H4 (cell line): ENCODE measurements around the gene HMX1. TPM values are rescaled to one million over a fixed set of nuclear protein-coding genes. Genes with fewer than 3 reads are reported as not detected.

Source experiments
- DNase-seq: peaks from one replicate; pipeline ENCODE4 v3.0.0-alpha.2; 2015; ENCODE audit warnings: low spot score
- total RNA-seq: library from RNA; depleted of rRNA; stranded (reverse); fragments of >200 nt; shearing (Covaris generic); gene quantifications from 2 replicates; pipeline ENCODE4 v1.2.3, GENCODE V29; 2014; rRNA removed

The HMX1 gene
- total RNA-seq: 5.1 and 7.3 TPM in 2 replicates

DNA sequence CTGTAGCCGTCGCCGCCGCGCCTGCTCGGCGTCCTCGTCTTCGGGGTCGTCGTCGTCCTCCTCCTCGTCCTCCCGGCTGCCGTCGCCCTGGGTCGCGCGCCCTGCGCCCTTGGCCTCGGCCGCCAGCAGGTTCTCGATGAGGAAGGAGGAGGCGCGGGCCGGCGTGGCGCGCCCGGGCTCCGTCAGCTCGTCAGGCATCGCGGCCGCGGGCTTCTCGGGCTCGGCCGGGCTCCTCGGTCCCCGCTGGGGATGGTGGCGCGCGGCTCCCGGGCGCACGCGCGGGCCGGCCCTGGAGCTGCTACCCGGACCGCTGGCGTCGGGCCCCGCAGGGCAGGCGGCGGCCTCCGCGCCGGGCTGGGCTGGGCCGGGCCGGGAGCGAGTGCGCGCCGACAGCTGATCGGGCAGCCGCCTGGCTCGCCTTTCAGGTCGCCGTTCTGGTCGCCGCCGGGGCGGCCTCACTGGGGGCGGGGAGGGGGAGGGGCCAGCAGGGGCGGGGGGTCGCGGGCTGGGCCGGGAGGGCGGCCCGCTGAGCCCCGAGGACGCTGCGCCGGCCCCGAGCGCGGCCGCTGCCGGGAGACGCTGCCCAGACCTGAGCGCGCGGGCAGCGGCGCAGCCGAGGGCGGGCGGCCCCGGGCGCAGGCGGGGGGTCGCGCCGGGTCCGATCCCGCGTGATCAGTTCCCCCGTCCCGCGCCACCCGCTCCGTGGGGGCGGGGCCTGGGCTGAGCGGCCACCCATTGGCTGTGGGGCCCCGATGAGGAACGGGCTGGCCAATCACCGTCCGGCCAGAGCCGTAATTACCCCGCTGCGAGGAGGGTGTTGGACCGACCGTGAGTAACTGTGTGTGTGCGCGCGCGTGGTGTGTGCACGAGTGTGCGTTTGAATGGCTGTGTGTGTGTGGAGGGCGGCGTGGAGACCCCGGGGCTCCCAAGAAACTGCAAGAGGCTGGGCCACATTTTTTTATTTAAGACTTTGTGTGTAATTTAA lies at the start of gene HMX1:
Gene HMX1 (minus strand): TSS at position 423 of the 985 bp plus-strand sequence. CDS start 225 bp downstream, at position 198.
- DNase-seq: peak; percentile 90

GRCh38 chr4:8920969-8921368 lies 49.3 kb upstream of the HMX1 start:
- no peak for DNase-seq

GRCh38 chr4:8920289-8920965 lies 48.8 kb upstream of the HMX1 start:
- peak; percentile 4 for DNase-seq

- DNase-seq: peak; percentile 3
These were observed 48.1 kb upstream of the HMX1 start for GRCh38 chr4:8919651-8920288.

DNA sequence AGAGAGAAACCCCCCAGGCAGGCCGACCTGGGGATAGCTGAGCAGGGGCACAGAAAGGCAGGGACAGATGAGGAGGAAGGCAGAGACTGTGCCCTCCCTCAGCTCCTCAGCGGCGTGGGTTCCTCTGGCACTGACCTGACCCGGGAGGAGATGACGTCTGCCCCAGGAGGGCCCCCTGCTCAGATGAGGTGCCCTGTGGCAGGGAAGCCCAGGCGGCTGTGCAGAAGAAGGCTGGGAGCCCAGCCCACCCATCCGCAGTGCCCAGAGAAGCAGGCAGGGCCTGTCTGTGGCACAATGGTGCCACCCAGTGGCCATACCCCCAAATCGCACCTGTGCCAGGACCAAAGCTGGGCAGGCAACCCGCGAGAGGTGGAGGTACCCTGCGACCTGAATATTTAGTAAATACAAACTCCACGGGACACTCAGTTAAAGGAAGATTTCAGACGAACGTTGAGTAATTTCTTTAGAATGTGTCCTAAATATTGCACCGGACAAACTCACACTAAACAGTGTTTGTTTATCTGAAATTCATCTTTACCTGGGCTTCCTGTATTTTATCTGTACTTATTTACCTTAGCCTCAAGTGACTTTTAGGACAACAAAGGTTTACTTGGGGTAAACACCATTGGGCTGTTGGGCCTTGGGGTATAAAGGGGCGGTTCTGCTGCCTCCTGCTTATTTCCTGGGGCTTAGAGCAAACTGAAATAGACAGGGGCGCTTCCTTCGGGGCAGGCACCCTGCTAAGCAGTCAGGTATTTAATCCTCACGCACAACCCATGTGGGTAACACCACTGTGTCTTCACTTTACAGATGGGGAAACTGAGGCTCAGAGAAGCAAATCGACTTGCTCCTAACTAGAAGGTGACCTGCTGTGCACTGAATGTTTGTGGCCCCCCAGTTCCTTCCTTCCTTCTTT lies 46.5 kb upstream of the HMX1 start:
- DNase-seq: peak; percentile 60

DNA sequence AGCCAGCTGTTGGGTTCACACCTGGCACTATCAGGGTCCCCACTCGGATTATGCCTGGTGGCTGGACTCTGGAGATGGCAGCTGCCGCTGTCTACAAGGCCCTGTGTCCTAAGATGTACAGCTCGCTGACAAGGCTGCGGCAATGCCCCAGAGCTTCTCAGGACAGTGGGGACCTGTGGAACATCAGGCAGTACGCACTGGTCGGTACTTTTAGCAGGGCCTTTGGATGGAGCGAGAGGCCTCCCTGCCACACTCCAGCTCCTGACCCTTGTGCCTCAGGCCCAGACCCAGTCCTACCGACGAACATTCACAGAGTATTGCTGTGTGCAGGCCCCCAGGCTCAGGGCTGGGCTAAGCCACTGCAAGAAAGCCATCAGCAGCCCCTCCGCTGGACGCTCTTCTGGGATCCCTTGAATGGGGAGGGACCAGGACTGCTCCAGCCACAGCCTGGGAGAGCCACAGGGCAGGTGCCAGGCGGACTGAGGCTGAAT lies 45.7 kb upstream of the HMX1 start:
- no peak for DNase-seq

- peak; percentile 2 for DNase-seq
These were observed 45.3 kb upstream of the HMX1 start for GRCh38 chr4:8916906-8917305.

DNA sequence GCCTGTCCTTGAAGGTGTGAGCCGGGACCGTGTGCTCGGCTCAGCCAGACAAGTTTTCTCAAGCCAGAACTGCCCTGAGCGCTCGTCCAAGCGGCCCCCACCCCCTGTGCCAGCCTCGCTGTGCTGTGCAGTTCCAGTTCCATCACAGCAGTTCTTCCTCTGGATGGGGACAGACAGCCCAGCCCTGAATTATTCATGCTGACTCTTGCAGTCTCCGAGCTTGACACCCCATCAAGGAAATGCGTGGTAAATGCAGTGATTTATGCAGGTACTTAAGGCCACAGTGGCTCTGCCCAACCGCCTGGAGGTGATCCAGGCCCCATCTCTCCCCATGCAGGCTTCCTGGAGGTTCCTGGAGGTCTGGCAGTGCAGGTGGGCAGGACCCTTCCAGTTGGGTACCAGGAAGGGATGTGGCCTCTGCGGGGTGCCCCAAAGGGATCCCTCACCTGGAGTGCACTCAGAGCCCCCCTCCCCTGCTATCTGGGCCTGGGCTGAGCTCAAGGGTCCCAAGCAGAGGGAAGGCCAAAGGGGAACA lies 44.8 kb upstream of the HMX1 start:
- DNase-seq: peak; percentile 2

DNA sequence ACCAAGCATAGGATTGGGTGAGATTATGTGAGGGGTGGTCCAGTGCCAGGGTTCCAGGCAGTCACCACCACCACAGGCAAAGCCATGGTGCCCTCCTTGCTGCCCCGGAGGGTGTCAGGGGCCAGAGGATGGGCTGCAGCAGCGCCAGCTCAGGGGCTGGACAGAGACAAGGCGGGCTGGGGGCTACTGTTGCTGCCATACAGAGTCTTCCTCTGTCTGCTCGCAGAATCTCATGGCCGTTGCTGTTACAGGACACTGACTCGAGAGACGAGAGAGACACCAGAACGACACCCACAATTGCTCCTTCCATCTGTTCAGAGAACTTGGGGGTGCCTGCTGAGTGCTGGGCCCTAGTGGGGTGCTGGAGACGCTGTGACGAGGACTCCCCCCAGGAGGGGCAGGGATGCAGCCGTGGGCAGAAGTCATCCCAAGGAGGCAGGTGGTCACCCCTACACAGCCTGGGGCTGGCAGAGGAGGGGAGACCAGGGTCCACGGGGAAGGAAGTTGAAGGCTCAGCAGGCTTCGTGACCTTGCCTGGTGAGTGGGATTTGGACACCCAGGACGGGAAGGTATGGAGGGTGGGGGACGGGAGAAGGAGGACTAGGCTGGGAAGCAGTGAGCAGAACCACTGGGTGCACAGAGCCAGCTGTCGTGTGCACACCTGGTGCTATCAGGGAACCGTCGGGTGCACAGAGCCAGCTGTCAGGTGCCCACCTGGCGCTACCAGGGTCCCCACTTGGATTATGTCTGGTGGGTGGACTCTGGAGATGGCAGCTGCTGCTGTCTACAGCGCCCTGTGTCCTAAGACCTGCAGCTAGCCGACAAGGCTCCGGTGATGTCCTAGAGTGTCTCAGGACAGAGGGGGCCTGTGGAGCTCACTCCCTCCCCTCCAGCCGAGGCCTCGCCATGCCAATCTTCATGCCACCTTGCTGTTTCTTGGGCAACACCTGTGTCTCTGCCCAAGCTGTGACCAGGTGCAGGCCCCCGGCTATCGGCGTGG lies 43.9 kb upstream of the HMX1 start:
- DNase-seq: peak; percentile 4

DNA sequence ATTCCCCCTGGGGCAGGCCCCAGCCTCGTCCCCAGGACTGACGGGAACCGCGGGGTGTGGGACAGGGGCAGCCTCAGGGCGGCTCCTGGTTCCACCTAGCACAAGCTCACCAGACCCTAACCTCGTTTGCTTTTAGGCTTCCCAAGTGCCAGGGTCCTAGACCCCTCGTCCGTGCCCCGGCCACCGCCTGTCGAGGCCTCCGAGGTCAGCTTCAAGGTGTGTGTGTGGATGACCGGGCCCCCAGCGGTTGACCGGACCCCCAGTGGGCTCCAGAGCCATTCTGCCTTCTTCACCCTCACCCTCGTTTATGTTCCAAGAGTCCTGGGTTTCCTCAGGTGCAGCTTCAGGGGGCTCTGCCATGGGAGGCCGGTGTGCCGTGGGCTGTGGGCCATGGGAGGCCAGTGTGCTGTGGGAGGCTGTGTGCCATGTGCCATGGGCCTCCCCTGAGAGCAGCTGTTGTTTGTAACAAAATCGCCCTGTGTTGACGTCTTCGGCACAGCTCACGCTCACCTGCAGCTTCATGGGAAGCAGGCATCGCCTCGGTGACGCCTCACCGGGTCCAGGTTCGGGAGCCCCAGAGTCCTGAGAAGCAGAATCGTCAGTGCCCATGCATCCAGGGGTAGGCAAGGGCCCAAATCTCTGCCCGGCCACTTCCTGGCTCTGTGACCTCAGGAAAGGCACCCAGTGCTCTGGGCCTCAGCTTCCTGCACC lies 43.0 kb upstream of the HMX1 start:
- peak; percentile 3 for DNase-seq

- peak; percentile 3 for DNase-seq
These were observed 42.3 kb upstream of the HMX1 start for GRCh38 chr4:8913858-8914460.

- peak; percentile 2 for DNase-seq
These were observed 41.6 kb upstream of the HMX1 start for GRCh38 chr4:8913121-8913857.

- DNase-seq: no peak
These were observed 40.9 kb upstream of the HMX1 start for GRCh38 chr4:8912506-8912905.

DNA sequence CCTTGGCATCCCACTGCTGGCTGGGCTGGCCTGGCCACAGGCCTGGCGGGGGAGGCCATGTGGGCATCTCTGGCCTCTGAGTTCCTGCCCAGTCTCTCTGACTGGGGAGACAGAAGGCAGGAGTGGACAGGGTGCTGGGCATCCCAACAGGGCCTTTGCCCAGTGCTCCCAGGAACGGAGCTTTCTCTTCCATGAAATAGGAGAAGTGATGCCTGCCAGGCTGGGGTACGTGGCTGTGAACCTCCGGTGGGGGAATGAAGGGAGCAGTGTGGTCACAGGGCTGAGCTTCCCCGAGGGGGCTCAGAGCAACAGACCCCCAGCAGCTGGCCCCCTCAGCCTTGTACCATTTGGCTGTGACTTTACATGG lies 40.4 kb upstream of the HMX1 start:
- no peak for DNase-seq

GRCh38 chr4:8911316-8912088 lies 39.9 kb upstream of the HMX1 start:
- DNase-seq: peak; percentile 80

- no peak for DNase-seq
These were observed 39.2 kb upstream of the HMX1 start for GRCh38 chr4:8910822-8911315.
